ENCODE measurements around the gene NOX5. TPM values are rescaled to one million over a fixed set of nuclear protein-coding genes. Genes with fewer than 3 reads are reported as not detected.

Gene NOX5
- total RNA-seq, 4 donors from 2014 or later: 1.6 TPM; not detected in 3

- 78% methylated on average over 4 of the region's 4 CpGs for WGBS
- no peak overlapping the region for H3K4me3 ChIP-seq
- H3K4me1 ChIP-seq: no peaks in the 10 kb centered on the region
- DNase-seq (ENCODE audit: low spot score in 2 of 2): no peak
- no peak overlapping the region for H3K27ac ChIP-seq
- H3K27me3 ChIP-seq: no peaks in the 10 kb centered on the region
- TF ChIP-seq POLR2A (IDR thresholded peaks at IDR 0.05) (no peak), EP300 (IDR thresholded peaks at IDR 0.05) (no peak), POLR2AphosphoS5 (IDR thresholded peaks at IDR 0.05) (no peak), CTCF (IDR thresholded peaks at IDR 0.05) (no peak)
- H3K36me3 ChIP-seq: no peaks in the 10 kb centered on the region
- H3K9me3 ChIP-seq: no peaks in the 10 kb centered on the region
These were observed 46.2 kb downstream of the NOX5 start for GRCh38 chr15:69060744-69061143.

- Histone ChIP-seq H3K36me3 (no peaks in the 10 kb centered on the region), H3K9me3 (no peaks in the 10 kb centered on the region), H3K4me1 (no peaks in the 10 kb centered on the region), H3K4me3 (no peak overlapping the region), H3K27ac (no peak overlapping the region), H3K27me3 (no peaks in the 10 kb centered on the region)
- TF ChIP-seq EP300 (IDR thresholded peaks at IDR 0.05) (no peak), POLR2A (IDR thresholded peaks at IDR 0.05) (no peak), POLR2AphosphoS5 (IDR thresholded peaks at IDR 0.05) (no peak), CTCF (IDR thresholded peaks at IDR 0.05) (no peak)
- no peak for DNase-seq (ENCODE audit: low spot score in 2 of 2)
These were observed 46.9 kb downstream of the NOX5 start for GRCh38 chr15:69061414-69061842.

- Histone ChIP-seq H3K4me1 (no peaks in the 10 kb centered on the region), H3K9me3 (no peaks in the 10 kb centered on the region)
These were observed 50.2 kb downstream of the NOX5 start for GRCh38 chr15:69064649-69065048.

GRCh38 chr15:69066007-69066995 lies 51.8 kb downstream of the NOX5 start:
- H3K36me3 ChIP-seq: no peaks in the 10 kb centered on the region
- H3K4me1 ChIP-seq: no peaks in the 10 kb centered on the region
- no peaks in the 10 kb centered on the region for H3K27me3 ChIP-seq
- 93% methylated on average over 9 of the region's 9 CpGs for WGBS
- TF ChIP-seq EP300 (IDR thresholded peaks at IDR 0.05): no peak
- no peak for TF ChIP-seq CTCF (IDR thresholded peaks at IDR 0.05)
- no peak for TF ChIP-seq POLR2A (IDR thresholded peaks at IDR 0.05)
- TF ChIP-seq POLR2AphosphoS5 (IDR thresholded peaks at IDR 0.05): no peak
- H3K9me3 ChIP-seq: no peaks in the 10 kb centered on the region
- H3K4me3 ChIP-seq: no peak overlapping the region
- DNase-seq (ENCODE audit: low spot score in 2 of 2): no peak
- no peak overlapping the region for H3K27ac ChIP-seq

More at GRCh38 chr15:69064649-69065048, 50.2 kb downstream of the NOX5 start:
- TF ChIP-seq POLR2A (IDR thresholded peaks at IDR 0.05): no peak
- no peak for TF ChIP-seq EP300 (IDR thresholded peaks at IDR 0.05)
- no peak for TF ChIP-seq CTCF (IDR thresholded peaks at IDR 0.05)
- no peak for TF ChIP-seq POLR2AphosphoS5 (IDR thresholded peaks at IDR 0.05)
- WGBS: 81% methylated on average over 3 of the region's 3 CpGs
- no peak overlapping the region for H3K4me3 ChIP-seq
- no peak for DNase-seq (ENCODE audit: low spot score in 2 of 2)
- H3K27me3 ChIP-seq: no peaks in the 10 kb centered on the region
- no peak overlapping the region for H3K27ac ChIP-seq
- H3K36me3 ChIP-seq: no peaks in the 10 kb centered on the region

GRCh38 chr15:69067296-69067695 lies 52.8 kb downstream of the NOX5 start:
- no peaks in the 10 kb centered on the region for H3K4me1 ChIP-seq
- H3K36me3 ChIP-seq: no peaks in the 10 kb centered on the region
- H3K4me3 ChIP-seq: no peak overlapping the region
- no peak for TF ChIP-seq POLR2A (IDR thresholded peaks at IDR 0.05)
- no peak for TF ChIP-seq CTCF (IDR thresholded peaks at IDR 0.05)
- no peak for TF ChIP-seq POLR2AphosphoS5 (IDR thresholded peaks at IDR 0.05)
- no peak for TF ChIP-seq EP300 (IDR thresholded peaks at IDR 0.05)
- no peak overlapping the region for H3K27ac ChIP-seq
- WGBS: 93% methylated on average over 1 of the region's 1 CpG
- DNase-seq (ENCODE audit: low spot score in 2 of 2): no peak
- no peaks in the 10 kb centered on the region for H3K9me3 ChIP-seq
- H3K27me3 ChIP-seq: no peaks in the 10 kb centered on the region
